Caki2 (cell line): ENCODE measurements around the gene RBP4. TPM values are rescaled to one million over a fixed set of nuclear protein-coding genes. Genes with fewer than 3 reads are reported as not detected.

ENCODE experiments used
- DNase-seq: peaks from one replicate; pipeline ENCODE4 v3.0.0-alpha.2; 2015; ENCODE audit warnings: low read depth
- in situ Hi-C: cut with HindIII; loops from 2 replicates; pipeline ENCODE4 v1.10.0; 2016; ENCODE audit warnings: low sequenced_read_pairs, low pct_unique_long_range_greater_than_20kb, mixed read lengths
- total RNA-seq: library from RNA; depleted of rRNA; stranded (reverse); fragments of >200 nt; shearing (Covaris generic); gene quantifications from 2 replicates; pipeline ENCODE4 v1.2.3, GENCODE V29; 2014; ENCODE audit warnings: low replicate concordance; rRNA removed

RBP4 gene
- total RNA-seq, 1 experiment from 2014 or later, result 0.54 TPM

DNA sequence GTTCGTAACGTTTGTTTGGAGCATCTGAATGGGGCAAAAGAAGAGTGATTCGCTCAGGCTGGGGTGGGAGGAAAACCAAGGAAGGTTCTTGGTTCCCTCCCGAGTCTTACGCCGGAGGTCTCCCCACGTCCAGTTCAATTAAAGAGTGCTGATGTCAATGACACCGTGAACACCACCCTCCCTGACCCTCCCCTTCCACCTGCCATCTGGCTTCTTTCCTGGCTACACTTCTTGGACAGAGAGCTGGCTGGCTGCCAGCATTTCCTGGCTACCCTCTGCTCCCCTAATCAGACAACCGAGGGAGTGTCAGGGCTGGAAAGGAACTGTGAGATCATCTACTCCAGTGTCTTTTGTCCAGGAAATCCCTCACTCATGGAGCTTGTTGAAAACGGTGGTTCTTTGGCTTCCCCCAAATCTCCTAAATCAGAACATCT is 58.7 kb downstream of the RBP4 start:
- in situ Hi-C loops, result no loop called here
- no peak for DNase-seq

Other genes starting within 250 kb of the RBP4 start
- 67.0 and 83.1 TPM in 2 replicates for gene MYOF, start 118.9 kb downstream of the RBP4 start, total RNA-seq
- 44.4 and 58.9 TPM in 2 replicates for gene CEP55, start 104.6 kb downstream of the RBP4 start, total RNA-seq
- gene FFAR4, start 34.6 kb downstream of the RBP4 start, total RNA-seq, result not detected in 2 replicates
- not detected in 2 replicates for gene PDE6C, start 11.3 kb upstream of the RBP4 start, total RNA-seq
- gene FRA10AC1, start 101.4 kb upstream of the RBP4 start, total RNA-seq, result 0.67 and 3.9 TPM in 2 replicates
- gene LGI1, start 156.7 kb upstream of the RBP4 start, total RNA-seq, result not detected in 2 replicates